GM19372 (cell line): ENCODE data around the gene ZFAND2A.

Source experiments
- ATAC-seq: cut with Tn5 transposase; IDR thresholded peaks from one replicate; pipeline ENCODE4 v1.9.1; 2021; ENCODE audit warnings: mild to moderate bottlenecking, low read depth, moderate library complexity; ENCODE audit not compliant: unreplicated experiment

ZFAND2A gene

DNA sequence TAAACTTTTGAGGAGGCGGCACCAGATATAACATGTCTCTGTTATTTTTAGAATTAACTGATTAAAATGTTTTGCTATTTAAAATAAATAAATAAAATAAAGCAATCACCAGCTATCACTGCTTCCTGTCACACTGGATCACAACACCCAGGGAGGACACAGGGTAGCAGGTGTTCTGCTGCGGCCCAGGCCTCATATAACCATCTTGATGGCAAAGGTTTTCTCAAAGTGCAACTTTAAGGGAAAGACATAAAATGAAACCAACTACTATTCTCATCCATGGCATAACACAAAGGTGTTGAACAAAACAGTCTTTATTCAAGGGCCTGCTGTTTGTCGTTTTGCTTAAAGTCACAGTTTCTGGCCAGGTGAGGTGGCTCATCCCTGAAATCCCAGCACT is 48.8 kb downstream of the ZFAND2A start:
- no peak for ATAC-seq

DNA sequence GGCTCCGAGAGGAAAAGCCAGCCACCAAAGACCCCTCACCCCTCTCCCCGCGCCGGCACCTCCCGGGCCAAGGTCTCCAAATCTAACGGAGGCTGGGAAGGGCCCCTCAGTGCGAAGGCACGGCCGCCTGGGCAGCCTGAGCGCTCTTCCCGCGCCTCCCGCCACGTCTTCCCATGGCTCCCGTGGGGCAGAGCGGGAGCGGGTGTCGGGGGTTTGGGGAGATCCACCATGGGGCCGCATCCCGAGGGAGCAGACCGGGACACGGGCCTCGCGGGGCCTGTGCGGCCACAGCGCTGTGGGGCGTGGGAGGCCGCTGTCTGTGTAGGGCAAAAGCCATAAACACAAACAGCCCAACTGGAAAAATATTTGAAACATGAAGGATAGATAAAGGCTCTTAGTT is 49.6 kb downstream of the ZFAND2A start:
- ATAC-seq = no peak

DNA sequence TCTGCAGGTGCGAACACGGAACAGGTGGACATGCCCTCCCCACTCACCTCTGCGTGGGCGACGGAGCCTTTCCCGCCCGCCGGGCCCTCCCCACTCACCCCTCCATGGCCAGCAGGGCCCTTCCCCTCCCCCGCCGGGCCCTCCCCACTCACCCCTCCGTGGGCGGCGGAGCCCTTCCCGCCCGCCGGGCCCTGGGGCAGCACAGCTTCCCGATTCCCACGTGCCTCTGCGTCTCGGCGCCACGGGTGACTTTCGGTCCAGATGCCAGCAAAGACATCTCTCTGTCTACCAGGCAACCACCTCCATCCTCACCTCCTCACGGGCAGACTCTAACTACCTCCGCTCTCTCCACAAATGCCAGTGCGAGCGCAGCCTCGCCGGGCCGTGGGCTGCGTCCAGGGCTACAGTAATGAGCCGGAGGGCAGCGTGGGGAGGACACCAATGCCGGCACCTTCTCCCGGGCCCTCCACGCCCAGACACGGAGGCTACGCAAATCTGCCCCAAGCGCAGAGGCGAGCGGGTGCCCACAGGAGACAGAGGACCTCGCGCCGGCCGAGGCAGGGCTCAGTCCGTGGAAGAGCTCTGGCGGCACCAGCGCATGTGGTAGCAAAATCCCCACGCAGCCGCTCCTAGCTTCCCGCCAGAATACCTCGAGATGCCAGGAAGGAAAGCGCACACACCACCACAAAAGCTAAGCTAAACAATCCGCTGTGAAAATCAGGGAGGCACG is 50.2 kb downstream of the ZFAND2A start:
- no peak for ATAC-seq

DNA sequence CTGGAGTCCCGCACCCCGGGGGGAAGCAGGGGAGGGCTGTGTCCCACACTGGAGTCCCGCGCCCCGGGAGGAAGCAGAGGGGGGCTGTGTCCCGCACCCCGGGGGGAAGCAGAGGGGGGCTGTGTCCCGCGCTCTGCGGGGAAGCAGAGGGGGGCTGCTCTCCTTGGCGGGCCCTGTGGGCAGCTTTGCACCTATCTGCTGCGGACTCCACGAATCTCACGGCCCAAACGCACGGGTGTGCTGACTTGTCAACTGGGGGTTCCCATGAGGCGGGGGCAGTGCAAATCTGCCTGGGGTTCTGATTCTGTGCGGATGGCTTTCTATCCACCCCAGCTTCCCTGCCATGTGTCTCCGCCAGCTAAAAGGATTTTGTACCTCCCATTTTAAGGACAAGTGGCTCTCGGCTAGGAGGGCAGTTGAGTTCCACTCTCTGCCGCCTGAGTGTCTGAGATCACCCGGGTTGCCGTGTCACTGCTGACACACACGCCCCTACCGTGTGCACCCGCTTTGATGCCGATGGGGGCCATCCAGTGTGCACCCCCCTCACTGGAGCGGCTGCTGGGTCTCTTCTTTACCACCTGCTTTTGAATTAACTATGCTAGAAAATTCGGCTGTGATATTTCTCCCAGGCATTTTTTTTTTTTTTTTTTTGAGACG is 51.6 kb downstream of the ZFAND2A start:
- no peak for ATAC-seq

DNA sequence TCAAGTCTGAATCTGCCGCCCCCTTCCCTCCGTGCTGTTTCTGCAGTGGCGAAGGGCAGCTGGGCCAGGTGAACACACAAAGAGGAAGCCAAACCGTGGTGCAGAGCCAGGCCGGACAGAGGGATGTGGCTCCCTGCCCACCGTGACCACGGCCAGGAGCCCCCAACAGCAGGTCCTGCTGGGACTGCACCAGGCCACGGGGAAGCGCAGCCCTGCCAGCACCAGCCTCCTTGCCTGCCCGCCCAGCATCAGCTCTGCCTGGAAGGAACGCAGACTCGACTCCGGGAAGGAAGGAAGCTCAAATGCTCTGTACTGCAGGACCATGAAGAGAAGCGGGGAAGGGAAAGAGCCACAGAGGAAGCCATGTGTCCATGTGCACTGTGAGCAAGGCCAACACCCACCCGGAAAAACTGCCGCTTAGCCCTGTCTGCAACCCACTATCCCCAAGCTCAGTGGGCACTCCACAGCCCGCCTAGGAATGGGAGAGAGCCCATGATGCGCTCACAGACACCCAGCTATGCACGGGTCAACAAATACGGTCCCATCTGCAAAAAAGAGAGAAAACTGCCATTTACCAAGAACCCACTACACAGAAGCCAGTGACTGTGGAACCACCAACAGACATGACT is 53.1 kb downstream of the ZFAND2A start:
- no peak for ATAC-seq

DNA sequence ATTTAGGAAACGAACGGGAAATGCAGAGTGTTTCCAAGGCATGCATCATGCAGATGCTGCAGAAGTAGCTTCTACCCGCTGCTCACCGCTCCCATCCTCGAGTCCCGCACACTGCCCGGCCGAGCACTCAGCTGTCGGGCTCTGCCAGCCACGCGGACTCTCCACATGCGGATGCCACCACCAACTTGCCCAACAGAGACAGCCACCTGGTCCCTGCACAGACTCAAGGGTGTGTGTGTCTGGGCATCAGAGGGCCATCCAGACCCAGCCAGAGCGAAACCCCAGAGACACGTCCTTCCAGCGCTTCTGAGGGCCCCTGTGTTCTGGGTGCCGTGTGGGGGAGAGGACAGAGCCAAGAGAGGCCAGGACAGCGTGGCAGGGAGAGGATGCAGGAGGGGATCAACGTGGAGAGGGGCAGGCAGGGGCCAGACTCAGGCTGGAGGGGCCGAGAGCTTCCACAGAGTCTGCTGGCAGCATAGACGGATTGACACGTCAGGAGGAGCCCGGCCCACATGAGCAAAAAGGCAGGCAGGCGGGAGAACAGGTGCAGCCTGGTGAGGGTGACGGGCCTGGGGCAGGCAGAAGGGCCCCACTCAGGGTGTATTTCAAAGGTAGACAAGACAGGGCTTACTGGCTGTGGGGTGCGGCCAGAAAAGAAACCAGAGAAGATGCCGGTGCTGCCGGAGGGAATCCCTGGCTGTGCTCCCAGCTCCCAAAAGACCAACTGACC is 53.8 kb downstream of the ZFAND2A start:
- ATAC-seq = no peak

DNA sequence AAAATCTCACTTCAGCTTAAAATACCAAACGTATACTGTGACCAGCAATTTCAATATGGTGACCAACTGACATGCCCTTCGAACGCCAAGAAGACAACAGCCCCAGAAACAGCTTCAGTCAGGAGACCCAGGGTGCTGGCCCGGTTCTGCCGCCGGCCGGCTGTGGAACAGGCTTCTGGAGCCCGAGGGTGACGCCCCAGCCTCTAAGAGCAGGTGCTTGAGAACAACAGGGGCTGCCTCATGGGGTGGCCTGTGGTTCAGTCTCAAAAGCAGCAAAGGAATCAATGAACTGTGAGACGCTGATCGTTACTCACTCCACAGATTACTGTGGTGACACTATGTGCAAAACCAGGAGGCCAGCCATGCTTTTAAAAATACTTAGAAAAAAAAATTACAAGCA is 54.8 kb downstream of the ZFAND2A start:
- no peak for ATAC-seq

DNA sequence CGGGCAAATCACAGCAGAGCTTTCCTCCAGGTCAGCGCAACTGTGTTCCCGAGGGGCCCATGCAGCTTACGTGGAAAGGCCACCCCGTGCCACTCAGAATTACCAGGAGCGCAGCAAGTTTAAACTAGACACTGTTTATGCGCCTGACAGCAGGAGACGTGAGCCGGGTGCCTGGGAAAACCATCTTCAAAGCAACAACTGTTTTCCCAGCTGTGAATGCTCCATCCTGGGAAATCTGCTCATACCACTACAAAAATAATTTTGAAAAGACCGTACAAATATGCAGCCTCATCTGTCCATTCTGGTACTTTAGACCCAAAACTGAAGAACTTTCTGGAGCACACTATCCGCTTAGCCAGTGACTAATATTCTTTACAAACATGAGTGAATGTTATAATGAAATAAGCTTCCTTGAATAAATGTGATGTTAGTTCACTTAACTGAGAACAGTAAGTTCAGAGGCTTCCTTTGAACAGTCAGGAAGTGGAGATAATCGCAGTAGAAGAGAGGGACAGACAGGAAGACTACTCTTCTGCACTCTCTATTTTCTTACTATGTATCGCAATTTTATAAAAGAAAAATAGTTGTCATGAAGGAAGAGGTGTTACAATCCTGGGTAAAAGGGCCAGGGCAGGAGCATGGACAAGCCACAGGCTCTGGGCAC is 55.3 kb downstream of the ZFAND2A start:
- no peak for ATAC-seq

DNA sequence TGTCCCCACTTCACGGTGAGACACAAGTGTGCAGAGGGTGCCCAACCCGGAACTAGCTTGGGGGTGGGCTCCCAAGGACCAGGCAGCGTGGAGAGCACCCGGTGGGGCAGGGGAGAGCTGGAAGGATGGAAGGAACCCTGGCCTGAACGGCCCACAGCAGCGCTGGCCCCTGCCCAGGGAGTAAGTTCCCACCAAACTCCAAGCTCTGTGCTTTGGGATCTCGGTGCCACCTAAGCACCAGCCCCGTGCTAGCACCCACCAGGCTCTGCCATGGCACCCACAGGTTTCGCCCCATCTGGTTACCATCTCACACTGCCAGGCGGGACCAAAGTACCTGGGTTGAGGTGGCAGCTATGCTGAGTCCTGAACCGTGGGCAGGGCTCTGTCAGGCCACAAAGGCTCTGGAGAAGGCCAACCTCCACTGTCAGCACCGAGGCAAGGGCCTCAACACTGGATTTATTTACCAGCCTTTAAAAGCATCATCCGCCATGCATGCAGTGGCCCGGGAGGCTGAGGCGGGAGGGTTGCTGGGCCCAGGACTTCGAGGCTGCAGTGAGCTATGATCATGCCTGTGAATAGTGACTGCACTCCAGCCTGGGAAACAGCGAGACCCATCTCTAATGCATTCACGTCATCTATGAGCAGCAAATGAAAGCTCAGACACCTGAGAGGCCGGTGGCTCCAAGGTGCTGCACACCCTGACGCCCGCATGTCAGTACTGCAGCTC is 56.0 kb downstream of the ZFAND2A start:
- ATAC-seq = no peak

DNA sequence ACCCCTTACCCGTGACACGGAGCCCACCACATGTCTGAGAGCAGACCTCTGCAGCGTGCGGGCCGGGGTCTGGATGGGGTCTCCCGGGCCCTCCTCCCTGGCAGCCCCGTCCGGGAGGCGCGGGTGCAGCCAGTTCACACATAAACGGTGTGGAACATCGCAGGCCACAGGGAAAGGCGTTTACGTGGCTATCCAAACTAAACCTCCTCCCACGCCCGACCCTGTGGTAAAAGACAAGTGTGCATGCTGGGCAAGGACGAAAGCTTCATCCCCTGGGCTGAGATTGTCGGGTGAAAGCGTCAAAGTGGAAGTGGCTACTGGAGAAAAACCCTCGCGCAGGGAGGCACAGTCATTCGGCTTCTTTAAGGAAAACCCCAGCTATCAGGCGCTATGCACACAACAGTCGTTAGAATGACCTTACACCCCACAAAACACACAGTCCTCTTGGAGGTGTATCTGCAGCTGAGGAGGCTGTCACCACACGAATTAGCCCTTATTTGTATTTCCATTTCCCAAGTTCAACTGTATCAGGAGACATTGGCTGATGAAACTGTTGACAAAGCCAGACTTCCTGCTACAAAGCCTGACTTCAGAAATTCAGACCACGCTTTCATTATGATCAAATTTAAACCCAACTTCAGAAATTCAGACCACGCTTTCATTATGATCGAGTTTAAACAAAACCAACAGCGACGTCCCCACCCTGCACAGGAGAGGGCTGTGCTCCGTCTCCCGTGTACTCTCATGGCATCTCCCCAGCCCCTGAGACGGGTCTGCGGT is 56.8 kb downstream of the ZFAND2A start:
- ATAC-seq = no peak
